DMS114 treated with DMSO at 0.1 percent for 48 hours (cell line): ENCODE data around the gene BORCS8.
A peak's percentile ranks its signal among the peaks of the same experiment; 100 is the strongest.
"Not testable (repeated sequence)": the region's sequence is repeated elsewhere in the genome, so short reads cannot be mapped to it uniquely, and the experiment has no call there.

ENCODE experiments used
- DNase-seq: peaks from one replicate; lab custom pipeline; 2025; ENCODE audit not compliant: unreplicated experiment; lab: John Stamatoyannopoulos, UW

Gene BORCS8

GRCh38 chr19:19151418-19151817 is 40.5 kb downstream of the BORCS8 start:
- no peak for DNase-seq

GRCh38 chr19:19149435-19149834 is 42.5 kb downstream of the BORCS8 start:
- DNase-seq = no peak

- DNase-seq = not testable (repeated sequence)
These were observed 43.4 kb downstream of the BORCS8 start for GRCh38 chr19:19148504-19148903.

DNA sequence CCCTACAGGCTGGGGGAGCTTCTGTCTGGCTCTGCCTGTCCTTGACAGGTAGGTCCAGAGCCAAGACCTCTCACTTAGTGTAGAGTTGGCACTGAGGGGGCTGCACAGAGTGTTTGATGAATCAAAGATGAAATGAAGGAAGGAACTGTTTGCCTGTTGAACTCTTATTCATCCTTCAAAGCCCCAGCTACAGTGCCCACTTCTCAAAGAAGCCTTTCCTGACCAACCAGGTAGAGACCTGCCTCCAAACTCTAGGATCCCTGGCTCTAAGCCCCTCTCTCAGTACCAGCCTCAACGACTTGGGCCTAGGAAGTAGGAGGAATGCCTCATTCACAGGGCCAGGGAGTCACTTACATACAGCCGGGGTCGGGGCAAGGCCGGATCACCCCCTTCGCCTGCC is 44.6 kb downstream of the BORCS8 start:
- DNase-seq = no peak

DNA sequence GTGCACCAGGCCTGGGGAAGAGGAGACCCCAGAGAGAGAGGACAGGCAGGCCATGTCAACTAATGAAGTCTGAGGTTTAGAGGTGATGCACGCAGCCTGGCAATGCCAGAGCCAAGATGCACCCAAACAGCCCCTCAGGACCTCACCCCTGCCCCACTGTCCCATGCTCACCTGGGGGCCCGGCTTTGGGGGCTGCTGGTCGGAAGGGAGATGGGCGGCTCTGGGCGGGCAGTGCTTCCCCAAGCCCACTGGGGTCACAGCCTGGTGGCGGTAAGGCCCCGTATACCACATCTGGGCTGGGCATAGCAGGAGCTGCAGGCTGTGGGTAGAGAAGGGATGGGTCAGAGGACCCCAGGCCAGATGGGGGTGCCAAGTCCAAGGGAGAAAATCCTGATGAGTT is 45.1 kb downstream of the BORCS8 start:
- DNase-seq = no peak

- peak; percentile 38 for DNase-seq
These were observed 46.0 kb downstream of the BORCS8 start for GRCh38 chr19:19145684-19146608.

DNA sequence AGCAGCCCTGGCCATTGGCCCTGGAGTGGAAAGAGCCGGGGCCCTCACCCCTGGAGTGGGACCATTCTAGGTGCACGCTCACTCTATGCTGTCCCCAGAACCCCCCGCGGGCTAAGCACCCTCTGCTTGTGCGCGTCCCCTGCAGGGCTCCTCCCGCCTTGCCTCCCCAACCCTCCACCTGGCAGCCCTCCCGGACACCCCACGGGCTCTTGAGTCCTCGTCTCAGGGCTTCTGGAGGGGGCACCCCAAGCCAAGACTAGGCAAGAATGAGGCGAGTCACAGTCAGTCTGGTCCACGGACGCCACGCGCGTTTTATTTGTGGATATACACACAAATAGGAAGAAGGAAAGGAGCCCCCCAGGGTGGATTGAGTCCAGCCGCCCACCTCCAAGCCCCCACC is 46.7 kb downstream of the BORCS8 start:
- no peak for DNase-seq

DNA sequence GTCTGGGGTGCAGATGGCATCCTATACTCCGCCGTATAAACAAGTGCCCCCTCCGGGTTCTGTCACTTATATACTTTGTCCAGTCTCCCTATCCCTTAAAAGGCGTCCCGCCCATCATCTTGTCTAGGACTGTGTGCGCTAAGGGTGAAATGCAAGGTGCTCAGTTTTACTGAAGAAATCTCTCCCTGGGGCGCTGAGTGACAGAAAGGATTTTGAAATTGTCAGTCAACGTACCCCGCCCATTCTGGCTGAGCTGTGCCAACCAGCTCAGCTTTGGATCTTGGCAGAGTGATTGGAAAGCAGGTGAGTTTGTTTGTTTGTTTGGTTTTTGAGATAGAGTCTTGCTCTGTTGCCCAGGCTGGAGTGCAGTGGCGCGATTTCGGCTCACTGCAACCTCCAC is 49.6 kb downstream of the BORCS8 start:
- no peak for DNase-seq

GRCh38 chr19:19140476-19140875 is 51.5 kb downstream of the BORCS8 start:
- no peak for DNase-seq

GRCh38 chr19:19139876-19140229 is 52.1 kb downstream of the BORCS8 start:
- DNase-seq = no peak

- peak; percentile 98 for DNase-seq
These were observed 53.6 kb downstream of the BORCS8 start, which contains the start of gene TMEM161A for GRCh38 chr19:19138109-19138981. TSS of gene TMEM161A (minus strand) at chr19:19138478. CDS start at chr19:19138428, 50 bp downstream.

DNA sequence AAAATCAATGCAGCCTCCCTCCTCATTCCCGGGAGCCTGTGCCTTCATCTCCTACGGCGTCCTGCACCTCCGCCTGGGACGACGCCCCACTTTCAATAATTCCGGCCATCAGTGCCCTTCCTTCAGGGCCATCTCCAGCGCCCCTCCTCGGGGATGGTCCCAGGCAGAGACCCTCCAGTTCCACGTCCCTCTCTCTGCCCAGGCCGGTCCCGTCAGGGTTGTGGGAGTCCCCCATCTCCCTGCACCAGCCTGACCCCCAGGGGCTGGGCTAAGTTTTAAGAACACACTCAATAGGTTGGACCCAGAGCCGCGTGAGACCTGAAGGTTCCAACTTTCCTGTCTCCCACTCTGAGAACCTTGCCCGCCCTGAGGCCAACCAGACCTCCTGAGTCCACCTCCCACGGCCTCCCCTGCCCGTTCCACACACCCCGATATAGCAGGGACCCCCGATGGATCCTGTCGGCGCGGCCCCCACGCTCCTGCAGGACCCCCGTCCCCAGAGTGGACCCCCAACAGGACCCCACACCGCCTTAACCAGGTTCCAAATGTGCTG is 54.3 kb downstream of the BORCS8 start:
- DNase-seq = no peak

DNA sequence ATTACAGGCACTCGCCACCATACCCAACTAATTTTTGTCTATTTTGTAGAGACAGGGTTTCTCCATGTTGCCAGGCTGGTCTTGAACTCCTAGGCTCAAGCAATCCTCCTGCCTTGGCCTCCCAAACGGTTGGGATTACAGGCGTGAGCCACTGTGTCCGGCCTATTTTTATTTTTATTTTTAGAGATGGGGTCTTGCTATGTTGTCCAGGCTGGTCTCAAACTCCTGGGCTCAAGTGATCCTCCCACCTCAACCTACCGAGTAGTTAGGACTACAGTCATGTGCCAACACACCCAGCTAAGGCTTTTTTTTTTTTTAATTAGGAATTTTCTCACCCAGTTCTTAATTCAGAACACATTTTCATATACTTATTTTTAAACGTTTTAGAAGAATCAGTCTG is 56.2 kb downstream of the BORCS8 start:
- DNase-seq = not testable (repeated sequence)

DNA sequence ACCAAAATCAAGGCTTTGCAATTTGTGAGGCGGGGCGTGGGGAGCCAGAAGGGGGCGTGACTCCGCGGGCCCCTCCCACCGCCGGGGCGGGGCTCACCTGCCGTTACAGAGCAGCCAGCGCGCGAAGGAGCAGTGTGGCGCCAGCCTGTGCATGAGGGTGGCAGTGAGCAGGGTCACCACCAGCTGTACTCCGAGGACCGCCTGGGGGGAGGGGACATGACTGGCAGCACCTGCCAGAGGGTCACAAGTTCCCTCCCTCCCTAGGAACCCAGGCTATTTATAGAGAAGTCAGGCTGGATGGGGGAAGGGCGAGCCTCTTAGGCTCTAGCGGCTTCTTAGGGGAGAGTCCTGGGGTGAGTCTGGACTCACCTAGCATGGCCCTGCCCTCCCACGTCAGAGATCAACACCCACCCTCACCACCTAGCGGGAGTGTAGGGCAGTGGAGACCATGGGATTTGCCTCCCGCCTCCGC is 57.2 kb downstream of the BORCS8 start:
- DNase-seq = no peak

DNA sequence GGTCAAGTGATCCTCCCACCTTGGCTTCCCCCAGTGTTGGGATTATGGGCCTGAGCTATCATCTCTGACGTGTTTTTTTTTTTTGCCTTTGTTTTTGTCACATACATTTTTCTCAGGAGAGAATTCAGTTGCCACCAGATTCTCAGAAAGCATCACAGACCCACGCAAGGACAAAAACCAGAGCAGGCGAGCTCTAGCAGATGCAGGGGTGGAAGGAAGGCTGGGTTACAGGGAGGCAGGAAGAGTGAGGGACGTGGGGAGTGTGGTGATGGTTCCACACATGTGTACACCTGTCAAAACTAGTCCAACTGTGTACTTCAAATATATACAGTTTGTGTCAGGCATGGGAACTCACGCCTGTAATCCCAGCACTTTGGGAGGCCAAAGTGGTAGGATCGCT is 58.0 kb downstream of the BORCS8 start:
- DNase-seq = no peak

- no peak for DNase-seq
These were observed 59.0 kb downstream of the BORCS8 start for GRCh38 chr19:19132912-19133311.

DNA sequence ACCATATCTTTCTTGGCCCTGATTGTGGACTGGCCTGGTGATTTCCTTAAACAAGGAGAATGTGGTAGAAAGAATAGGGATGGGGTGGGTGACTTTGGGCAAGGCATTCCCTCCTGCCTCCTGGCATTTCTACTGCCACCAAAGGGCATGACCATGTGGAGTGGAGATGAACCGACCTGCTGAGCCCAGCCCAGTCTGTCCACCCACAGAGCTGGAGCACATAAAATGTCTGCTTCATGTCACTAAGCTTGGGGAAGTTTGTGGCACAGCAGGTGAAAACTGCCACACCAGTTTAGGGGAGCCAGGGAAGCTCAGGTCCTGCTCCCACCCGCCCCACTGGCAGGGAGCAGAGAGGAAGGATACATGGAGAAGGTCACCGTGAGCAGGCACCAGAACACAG is 60.0 kb downstream of the BORCS8 start:
- no peak for DNase-seq
